KMS-11 (cell line): ENCODE data around the gene KCNF1.

Experiments used
- H2AFZ ChIP-seq: fragments of 200-600 bp; sonication (generic); 2 replicates; pipeline ENCODE4 v1.6.1; 2016; ENCODE audit warnings: antibody characterized with exemption, mixed run types, low read depth
- H3K27ac ChIP-seq: fragments of 200-600 bp; sonication (generic); 2 replicates; pipeline ENCODE4 v1.6.1; 2016; ENCODE audit warnings: mild to moderate bottlenecking, mixed run types
- H3K27me3 ChIP-seq: fragments of 200-600 bp; sonication (generic); 2 replicates; pipeline ENCODE4 v1.6.1; 2017; ENCODE audit warnings: mild to moderate bottlenecking, low read depth, mixed run types, moderate library complexity; ENCODE audit not compliant: insufficient read depth
- H3K36me3 ChIP-seq: fragments of 200-600 bp; sonication (generic); 2 replicates; pipeline ENCODE4 v1.6.1; 2017; ENCODE audit warnings: mild to moderate bottlenecking, mixed run types; ENCODE audit not compliant: insufficient read depth
- H3K4me1 ChIP-seq: fragments of 200-600 bp; sonication (generic); 2 replicates; pipeline ENCODE4 v1.6.1; 2016; ENCODE audit warnings: mild to moderate bottlenecking, low read depth, mixed run types; ENCODE audit not compliant: poor library complexity, severe bottlenecking
- H3K4me2 ChIP-seq: fragments of 200-600 bp; sonication (generic); 2 replicates; pipeline ENCODE4 v1.7.0; 2016; ENCODE audit warnings: mild to moderate bottlenecking, mixed run types
- H3K4me3 ChIP-seq: fragments of 200-600 bp; sonication (generic); IDR thresholded peaks from 2 replicates; pipeline ENCODE4 v1.6.1; 2017; ENCODE audit warnings: low read depth, low read length, mixed read lengths; ENCODE audit not compliant: insufficient read depth
- H3K79me2 ChIP-seq: fragments of 200-600 bp; sonication (generic); 2 replicates; pipeline ENCODE4 v1.6.1; 2016; ENCODE audit warnings: low read depth, mixed run types; ENCODE audit not compliant: insufficient read depth
- H3K9ac ChIP-seq: fragments of 200-600 bp; sonication (generic); 2 replicates; pipeline ENCODE4 v1.6.1; 2016; ENCODE audit warnings: mild to moderate bottlenecking, mixed run types
- H4K20me1 ChIP-seq: fragments of 200-600 bp; sonication (generic); 2 replicates; pipeline ENCODE4 v1.6.1; 2016; ENCODE audit warnings: mild to moderate bottlenecking, mixed run types; ENCODE audit not compliant: insufficient read depth
- TF ChIP-seq, protein P1 (sequence below): fragments of 200-600 bp; sonication (generic); conservative IDR thresholded peaks from 2 replicates; pipeline ENCODE4 v1.6.1; 2017; ENCODE audit warnings: low read depth, mild to moderate bottlenecking, antibody characterized with exemption, low read length, moderate library complexity, mixed read lengths

Gene KCNF1

GRCh38 chr2:10935953-10936942, 24.5 kb downstream of the KCNF1 start:
- Histone ChIP-seq H3K9ac (no peak overlapping the region), H3K4me1 (no peaks in the 10 kb centered on the region), H3K79me2 (no peaks in the 10 kb centered on the region), H3K36me3 (no peaks in the 10 kb centered on the region), H3K27ac (no peak overlapping the region), H3K27me3 (no peaks in the 10 kb centered on the region), H3K4me2 (no peak overlapping the region), H2AFZ (no peak overlapping the region), H3K4me3 (no peak overlapping the region), H4K20me1 (no peaks in the 10 kb centered on the region)
- TF ChIP-seq, protein P1, sequence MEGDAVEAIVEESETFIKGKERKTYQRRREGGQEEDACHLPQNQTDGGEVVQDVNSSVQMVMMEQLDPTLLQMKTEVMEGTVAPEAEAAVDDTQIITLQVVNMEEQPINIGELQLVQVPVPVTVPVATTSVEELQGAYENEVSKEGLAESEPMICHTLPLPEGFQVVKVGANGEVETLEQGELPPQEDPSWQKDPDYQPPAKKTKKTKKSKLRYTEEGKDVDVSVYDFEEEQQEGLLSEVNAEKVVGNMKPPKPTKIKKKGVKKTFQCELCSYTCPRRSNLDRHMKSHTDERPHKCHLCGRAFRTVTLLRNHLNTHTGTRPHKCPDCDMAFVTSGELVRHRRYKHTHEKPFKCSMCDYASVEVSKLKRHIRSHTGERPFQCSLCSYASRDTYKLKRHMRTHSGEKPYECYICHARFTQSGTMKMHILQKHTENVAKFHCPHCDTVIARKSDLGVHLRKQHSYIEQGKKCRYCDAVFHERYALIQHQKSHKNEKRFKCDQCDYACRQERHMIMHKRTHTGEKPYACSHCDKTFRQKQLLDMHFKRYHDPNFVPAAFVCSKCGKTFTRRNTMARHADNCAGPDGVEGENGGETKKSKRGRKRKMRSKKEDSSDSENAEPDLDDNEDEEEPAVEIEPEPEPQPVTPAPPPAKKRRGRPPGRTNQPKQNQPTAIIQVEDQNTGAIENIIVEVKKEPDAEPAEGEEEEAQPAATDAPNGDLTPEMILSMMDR, result no peak

DNA sequence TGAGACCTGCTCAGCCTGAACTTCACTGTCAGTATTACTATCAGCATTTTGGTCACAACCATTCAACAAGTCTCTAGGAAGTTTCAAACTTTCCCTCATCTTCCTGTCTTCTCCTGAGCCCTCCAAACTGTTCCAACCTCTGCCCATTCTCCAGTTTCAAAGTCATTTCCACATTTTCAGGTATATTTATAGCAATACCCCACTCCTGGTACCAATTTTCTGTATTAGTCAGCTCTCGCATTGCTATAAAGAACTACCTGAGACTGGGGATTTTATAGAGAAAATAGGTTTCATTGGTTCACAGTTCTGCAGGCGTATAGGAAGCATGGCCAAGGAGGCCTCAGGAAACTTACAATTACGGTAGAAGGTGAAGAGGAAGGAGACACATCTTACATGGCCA, 27.3 kb downstream of the KCNF1 start:
- Histone ChIP-seq H3K27me3 (no peaks in the 10 kb centered on the region), H3K9ac (no peak overlapping the region), H3K4me2 (no peak overlapping the region), H3K36me3 (no peaks in the 10 kb centered on the region), H3K4me1 (no peaks in the 10 kb centered on the region), H3K4me3 (no peak overlapping the region), H2AFZ (no peak overlapping the region), H4K20me1 (no peaks in the 10 kb centered on the region), H3K27ac (no peak overlapping the region), H3K79me2 (no peaks in the 10 kb centered on the region)
- TF ChIP-seq, protein P1, result no peak

DNA sequence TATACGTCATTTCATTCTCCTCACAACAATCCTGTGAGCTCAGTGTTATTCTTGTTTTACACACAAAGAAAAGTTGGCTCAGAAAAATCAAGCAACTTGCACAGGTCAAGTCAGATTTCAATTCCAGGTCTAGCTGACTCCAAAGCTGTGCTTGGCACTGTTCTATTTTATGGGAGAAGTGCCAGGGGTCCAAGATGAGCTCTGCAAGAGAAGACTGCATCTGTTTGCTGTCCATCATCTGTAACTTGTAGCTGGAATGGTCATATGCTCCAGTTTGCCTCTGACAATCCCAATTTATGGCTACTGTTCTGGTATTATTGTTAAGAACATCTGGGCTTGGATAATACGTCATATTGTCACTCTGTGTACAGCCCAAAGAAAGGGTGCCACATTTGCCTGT, 28.9 kb downstream of the KCNF1 start:
- TF ChIP-seq, protein P1, result no peak
- Histone ChIP-seq H3K4me2 (no peak overlapping the region), H3K4me1 (no peaks in the 10 kb centered on the region), H3K79me2 (no peaks in the 10 kb centered on the region), H3K9ac (no peak overlapping the region), H4K20me1 (no peaks in the 10 kb centered on the region), H3K36me3 (no peaks in the 10 kb centered on the region), H3K27me3 (no peaks in the 10 kb centered on the region), H3K4me3 (no peak overlapping the region), H2AFZ (no peak overlapping the region), H3K27ac (no peak overlapping the region)

DNA sequence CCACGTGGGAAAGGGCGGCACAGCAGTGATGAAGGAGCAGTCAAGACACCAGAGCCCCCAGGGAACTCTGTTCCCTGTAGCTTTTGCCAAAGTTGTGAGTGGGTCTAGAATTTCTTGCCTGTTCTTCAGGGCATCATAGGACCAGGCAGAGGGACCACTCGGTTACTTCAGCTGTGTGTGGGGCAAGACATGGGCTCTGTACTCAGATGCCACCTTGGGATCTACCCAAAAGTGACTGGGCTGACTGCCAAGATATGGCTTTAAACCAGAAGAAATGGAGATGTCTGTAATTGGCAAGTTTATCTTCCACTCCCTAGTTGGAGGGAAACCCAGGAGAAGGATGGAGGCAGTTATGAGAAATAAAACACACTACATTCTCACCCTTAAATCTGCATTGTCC, 29.6 kb downstream of the KCNF1 start:
- Histone ChIP-seq H3K79me2 (no peaks in the 10 kb centered on the region), H4K20me1 (no peaks in the 10 kb centered on the region), H3K27me3 (no peaks in the 10 kb centered on the region), H3K4me3 (no peak overlapping the region), H3K36me3 (no peaks in the 10 kb centered on the region), H3K27ac (no peak overlapping the region), H2AFZ (no peak overlapping the region), H3K9ac (no peak overlapping the region), H3K4me1 (no peaks in the 10 kb centered on the region), H3K4me2 (no peak overlapping the region)
- TF ChIP-seq, protein P1, result no peak
